Measurements from ENCODE around the gene HELT.
A peak's percentile ranks its signal among the peaks of the same experiment; 100 is the strongest.

DNA sequence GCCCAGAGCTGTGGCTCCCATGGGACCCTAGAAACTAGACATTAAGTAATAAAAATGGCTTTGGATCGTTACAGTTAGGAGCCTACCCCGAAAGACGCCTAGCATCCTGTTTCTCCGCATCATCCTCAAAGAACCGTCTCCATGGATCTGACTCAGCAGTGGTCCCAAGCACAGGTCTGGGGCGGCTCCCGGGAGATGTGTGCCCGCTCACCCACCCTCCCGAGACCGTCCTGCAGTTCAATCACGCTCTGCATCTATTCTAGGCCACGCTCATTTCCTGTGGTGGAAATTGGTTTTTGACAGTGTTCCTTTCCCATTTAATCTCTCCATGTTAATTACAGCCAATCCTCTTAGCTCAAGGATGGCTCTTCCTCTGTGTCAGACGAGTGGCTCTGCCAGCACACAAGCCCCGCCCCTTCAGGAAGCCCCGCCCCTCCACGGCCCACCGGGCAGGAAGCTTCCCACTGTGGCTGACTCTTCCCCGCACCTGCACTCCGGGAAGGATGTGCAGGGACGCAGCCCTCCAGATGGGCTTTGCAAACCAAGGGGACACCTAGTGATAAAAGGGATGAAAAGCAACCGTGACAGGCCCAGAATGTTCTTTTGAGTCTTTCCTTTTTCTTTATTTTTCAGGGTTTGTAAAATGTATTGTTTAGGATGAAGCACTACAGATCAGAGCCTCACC is 34.5 kb upstream of the HELT start:
- TF ChIP-seq, protein P1, sequence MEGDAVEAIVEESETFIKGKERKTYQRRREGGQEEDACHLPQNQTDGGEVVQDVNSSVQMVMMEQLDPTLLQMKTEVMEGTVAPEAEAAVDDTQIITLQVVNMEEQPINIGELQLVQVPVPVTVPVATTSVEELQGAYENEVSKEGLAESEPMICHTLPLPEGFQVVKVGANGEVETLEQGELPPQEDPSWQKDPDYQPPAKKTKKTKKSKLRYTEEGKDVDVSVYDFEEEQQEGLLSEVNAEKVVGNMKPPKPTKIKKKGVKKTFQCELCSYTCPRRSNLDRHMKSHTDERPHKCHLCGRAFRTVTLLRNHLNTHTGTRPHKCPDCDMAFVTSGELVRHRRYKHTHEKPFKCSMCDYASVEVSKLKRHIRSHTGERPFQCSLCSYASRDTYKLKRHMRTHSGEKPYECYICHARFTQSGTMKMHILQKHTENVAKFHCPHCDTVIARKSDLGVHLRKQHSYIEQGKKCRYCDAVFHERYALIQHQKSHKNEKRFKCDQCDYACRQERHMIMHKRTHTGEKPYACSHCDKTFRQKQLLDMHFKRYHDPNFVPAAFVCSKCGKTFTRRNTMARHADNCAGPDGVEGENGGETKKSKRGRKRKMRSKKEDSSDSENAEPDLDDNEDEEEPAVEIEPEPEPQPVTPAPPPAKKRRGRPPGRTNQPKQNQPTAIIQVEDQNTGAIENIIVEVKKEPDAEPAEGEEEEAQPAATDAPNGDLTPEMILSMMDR (IDR thresholded peaks at IDR 0.05): peak in 3 of 6 experiments; percentile 19 to 41 (median 29)
- no peak for TF ChIP-seq POLR2A (IDR thresholded peaks at IDR 0.05)
